LoVo (cell line): ENCODE measurements around the gene UBE3A.

Experiments used
- DNase-seq: peaks from one replicate; pipeline ENCODE4 v3.0.0-alpha.2; 2016; ENCODE audit warnings: low spot score

The UBE3A gene

GRCh38 chr15:25403771-25404170, 35.1 kb downstream of the UBE3A start:
- no peak for DNase-seq

- DNase-seq: no peak
These were observed 36.5 kb downstream of the UBE3A start for GRCh38 chr15:25402342-25402741.

GRCh38 chr15:25401501-25401900, 37.3 kb downstream of the UBE3A start:
- no peak for DNase-seq

DNA sequence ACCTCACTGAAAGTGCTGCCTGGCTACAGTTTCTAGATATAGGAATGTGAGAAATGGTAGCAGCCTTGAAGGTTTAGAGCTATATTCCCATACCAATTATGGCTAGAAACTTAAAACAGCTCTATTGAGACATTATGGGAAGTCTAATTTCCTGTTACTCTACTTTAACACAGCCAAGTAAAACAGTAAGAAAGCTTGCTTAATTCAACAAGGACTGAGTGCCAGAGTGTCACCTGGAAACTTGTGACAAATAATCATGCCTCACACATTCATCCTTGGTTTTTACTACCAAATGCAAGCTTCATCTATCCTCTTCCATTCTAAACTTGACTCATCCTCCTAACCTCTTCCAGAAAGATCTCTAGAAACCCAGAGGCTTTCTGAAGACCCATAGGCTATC, 41.7 kb downstream of the UBE3A start:
- DNase-seq: no peak

DNA sequence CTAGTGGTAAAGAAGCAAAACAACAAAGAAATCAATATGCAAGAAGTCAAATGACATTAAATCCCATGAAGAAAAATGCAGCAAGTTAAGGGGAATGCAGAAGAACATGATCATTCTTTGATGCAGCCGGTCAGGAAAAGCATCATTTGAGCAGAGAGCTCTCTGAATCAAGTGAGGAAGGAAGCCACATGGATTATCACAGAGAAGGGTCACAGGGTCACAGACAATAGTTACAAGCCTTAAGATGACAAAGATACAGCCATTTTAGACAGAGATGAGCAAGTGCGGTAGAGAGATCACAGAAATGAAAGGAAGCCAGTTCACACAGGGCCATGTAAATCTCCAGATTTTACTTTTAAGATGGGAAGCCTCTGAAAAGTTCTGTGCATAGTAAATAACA, 43.9 kb downstream of the UBE3A start:
- DNase-seq: no peak

DNA sequence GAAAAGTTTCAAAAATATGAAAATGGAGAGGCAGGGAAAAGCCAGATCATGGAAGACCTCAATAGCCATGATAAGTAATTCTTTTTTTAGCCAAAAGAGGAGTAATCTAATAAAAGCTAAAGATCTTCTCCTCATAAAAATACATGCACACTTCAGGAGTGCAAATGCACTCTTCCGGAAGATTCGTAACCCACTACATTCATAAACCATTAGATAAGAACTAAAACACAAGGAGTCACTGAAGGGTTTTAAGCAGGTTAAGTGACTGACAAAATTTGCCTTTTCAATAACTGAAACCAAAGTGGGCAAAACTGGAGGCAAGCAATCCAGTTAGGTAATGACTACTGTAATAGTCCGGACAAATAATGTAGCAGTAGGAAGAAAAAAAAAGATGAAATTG, 46.0 kb downstream of the UBE3A start:
- DNase-seq: no peak

GRCh38 chr15:25391971-25392721, 46.7 kb downstream of the UBE3A start:
- DNase-seq: no peak

- no peak for DNase-seq
These were observed 52.8 kb downstream of the UBE3A start for GRCh38 chr15:25385986-25386385.

DNA sequence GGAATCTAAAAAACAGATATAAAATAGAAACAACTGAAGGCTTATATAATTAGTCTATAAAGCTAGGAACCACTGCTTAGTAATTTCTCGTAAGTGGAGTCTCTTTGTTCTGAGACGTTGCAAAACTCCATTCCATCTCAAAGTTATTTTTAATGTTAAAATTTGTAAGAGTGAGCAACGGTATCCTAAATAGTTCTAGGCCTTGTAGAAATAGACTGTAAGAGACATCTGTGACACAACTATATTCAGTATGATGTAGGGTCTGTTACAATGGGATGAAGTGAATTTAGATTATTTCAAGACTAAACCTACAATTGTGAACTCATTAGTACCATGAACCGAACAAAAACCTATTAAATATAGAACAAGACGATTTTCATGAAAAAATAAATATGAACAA, 57.2 kb downstream of the UBE3A start:
- DNase-seq: no peak

GRCh38 chr15:25378501-25378901, 60.3 kb downstream of the UBE3A start:
- DNase-seq: no peak

- no peak for DNase-seq
These were observed 63.3 kb downstream of the UBE3A start for GRCh38 chr15:25375557-25375956.

- DNase-seq: no peak
These were observed 64.7 kb downstream of the UBE3A start for GRCh38 chr15:25374143-25374542.

- DNase-seq: no peak
These were observed 66.5 kb downstream of the UBE3A start for GRCh38 chr15:25372298-25372697.

DNA sequence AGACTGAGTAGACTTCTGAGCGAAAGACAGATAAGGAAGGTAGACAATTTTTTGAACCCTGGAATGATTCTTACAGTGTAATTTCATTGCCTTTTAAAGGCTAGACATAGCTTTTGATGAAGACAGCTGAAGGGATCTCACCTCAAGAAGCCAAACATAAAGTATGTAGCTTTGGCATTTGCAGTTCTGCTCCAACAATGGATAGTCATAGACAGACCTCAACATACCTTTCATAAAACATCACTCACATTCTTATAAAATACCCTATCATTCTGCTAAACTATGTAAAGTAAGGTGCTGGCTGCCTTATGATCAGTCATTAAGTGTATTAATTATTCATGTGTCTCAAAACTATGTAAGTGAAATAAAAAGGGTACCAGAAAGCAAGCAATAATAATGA, 70.0 kb downstream of the UBE3A start:
- DNase-seq: no peak

GRCh38 chr15:25366058-25366457, 72.8 kb downstream of the UBE3A start:
- DNase-seq: no peak

GRCh38 chr15:25362545-25362944, 76.3 kb downstream of the UBE3A start:
- no peak for DNase-seq

DNA sequence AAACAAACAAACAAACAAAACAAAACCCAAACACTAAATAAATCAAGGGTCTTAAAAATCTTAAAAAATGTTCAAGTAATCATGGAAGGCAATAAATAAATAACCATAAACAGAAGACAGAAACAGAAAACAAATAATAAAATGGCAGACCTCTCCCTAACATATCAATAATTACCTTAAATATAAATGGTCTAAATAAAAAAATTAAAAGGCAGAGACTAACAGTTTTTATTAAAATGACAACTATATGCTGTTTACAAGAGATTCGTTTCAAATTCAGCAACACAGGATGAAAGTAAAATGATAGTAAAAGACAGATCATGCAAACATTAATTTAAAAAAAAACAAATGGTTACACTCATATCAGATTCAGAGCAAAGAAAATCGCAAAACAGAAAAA, 91.1 kb downstream of the UBE3A start:
- DNase-seq: no peak

- DNase-seq: no peak
These were observed 92.5 kb downstream of the UBE3A start for GRCh38 chr15:25346371-25346770.

DNA sequence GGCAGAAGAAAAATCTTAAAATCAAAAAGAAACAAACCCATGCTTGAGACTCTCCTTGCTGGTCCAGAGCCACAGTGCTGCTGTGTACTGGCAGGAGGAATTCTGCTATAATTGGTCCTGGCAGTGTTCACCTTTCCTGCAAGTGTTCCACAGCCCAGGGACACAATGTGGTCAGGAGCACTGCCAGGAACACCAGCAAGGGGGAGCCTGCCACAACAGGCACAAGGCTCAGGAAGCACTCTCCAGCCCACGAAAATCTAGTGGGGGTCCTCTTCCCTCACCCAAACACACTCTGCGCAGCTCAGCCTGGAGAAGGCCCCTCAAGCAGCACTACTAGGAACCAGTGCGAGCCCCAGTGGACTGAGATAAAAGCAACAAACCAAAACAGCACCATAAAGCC, 92.9 kb downstream of the UBE3A start:
- DNase-seq: no peak

GRCh38 chr15:25342629-25343028, 96.2 kb downstream of the UBE3A start:
- DNase-seq: no peak

- DNase-seq: no peak
These were observed 99.4 kb downstream of the UBE3A start for GRCh38 chr15:25339431-25339830.

GRCh38 chr15:25335279-25335678, 103.5 kb downstream of the UBE3A start:
- no peak for DNase-seq

DNA sequence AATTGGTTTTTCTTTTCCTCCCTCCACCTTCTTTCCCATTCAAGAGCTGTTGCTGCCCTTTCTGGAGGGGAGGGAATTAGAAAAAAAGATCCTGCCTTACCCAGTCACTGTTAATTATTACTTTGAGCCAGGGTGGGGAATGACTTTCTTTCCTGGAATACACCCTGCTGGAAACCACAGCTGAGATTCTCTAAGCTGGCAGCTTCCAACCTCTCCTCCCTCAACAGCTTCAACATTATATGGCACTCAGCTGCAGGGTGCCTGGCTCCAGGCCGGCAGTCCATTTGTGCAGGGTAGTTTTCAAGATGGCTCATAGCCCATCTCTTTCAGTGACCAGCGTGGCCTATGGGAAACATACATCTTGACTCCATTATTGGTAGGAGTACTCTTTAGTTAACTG, 105.8 kb downstream of the UBE3A start:
- no peak for DNase-seq

- no peak for DNase-seq
These were observed 106.5 kb downstream of the UBE3A start for GRCh38 chr15:25332306-25332705.

DNA sequence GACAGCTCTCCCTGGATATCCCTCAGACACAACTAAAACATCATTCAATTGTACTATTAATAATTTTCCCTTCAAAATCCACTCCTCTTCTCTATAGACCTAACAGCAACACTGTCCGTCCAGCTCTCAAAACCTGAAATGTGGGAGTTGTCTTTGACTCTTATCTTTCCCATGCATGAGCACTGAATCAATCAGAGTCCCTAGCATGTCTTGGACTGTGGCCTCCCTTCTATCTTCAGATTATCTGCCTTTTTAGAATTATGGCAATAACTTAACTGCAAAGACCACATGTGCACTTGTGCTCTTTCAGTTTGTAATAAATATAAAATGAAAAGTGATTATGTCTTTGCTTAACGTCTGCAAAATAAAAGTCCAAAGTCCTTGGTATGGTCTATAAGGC, 107.0 kb downstream of the UBE3A start:
- DNase-seq: no peak
